GM23248 (cell line): ENCODE results near the gene NUP93.

Experiments
- EZH2 ChIP-seq: fragments of 200-600 bp; sonication (generic); IDR thresholded peaks from 2 replicates; pipeline ENCODE4 v1.6.1; 2018; ENCODE audit warnings: antibody characterized with exemption, mild to moderate bottlenecking; ENCODE audit not compliant: insufficient read depth, poor library complexity, severe bottlenecking
- EZH2phosphoT487 ChIP-seq: fragments of 200-600 bp; sonication (generic); IDR thresholded peaks from 2 replicates; pipeline ENCODE4 v1.6.1; 2018; ENCODE audit warnings: antibody characterized with exemption, moderate library complexity, mild to moderate bottlenecking, low read depth; ENCODE audit not compliant: insufficient read depth

GRCh38 chr16:56810954-56811353 is 81.0 kb downstream of the NUP93 start:
- no peak for TF ChIP-seq EZH2
- TF ChIP-seq EZH2phosphoT487: no peak
